ENCODE measurements around the gene UBXN7. TPM values are rescaled to one million over a fixed set of nuclear protein-coding genes. Genes with fewer than 3 reads are reported as not detected.

UBXN7 gene
- total RNA-seq, 1 experiment from 2014 or later: 99.6 TPM

- H3K27me3 Mint-ChIP-seq (ENCODE audit: low read depth): no peaks in the 10 kb centered on the region; the same call in 1 of the 2 replicates
- no peak for DNase-seq (ENCODE audit: low spot score)
- H3K4me3 Mint-ChIP-seq: no peak overlapping the region
- POLR2A ChIA-PET: no interaction called here
- H3K4me1 Mint-ChIP-seq: no peaks in the 10 kb centered on the region
- no peaks in the 10 kb centered on the region for H3K36me3 Mint-ChIP-seq
- TF ChIP-seq ZNF423 (CRISPR knock-in tag; IDR thresholded peaks at IDR 0.05): no peak
- no peak for TF ChIP-seq PRDM15 (CRISPR knock-in tag; IDR thresholded peaks at IDR 0.05)
- TF ChIP-seq ZNF281 (CRISPR knock-in tag; IDR thresholded peaks at IDR 0.05): no peak
- TF ChIP-seq ZNF232 (CRISPR knock-in tag; IDR thresholded peaks at IDR 0.05): no peak
- no peak for TF ChIP-seq GRHL2 (CRISPR knock-in tag; IDR thresholded peaks at IDR 0.05; ENCODE audit: insufficient replicate concordance, severe bottlenecking)
- no peak for TF ChIP-seq TEAD1 (CRISPR knock-in tag; IDR thresholded peaks at IDR 0.05)
- no peak for TF ChIP-seq AFF4 (CRISPR knock-in tag; IDR thresholded peaks at IDR 0.05; ENCODE audit: borderline replicate concordance)
- TF ChIP-seq RORB (CRISPR knock-in tag; IDR thresholded peaks at IDR 0.05): no peak
- no peak for TF ChIP-seq NR1H2 (CRISPR knock-in tag; IDR thresholded peaks at IDR 0.05)
- TF ChIP-seq EMX1 (CRISPR knock-in tag; IDR thresholded peaks at IDR 0.05): no peak
- ATAC-seq: no peak
- H3K9me3 Mint-ChIP-seq: no peaks in the 10 kb centered on the region
- no peak overlapping the region for H3K27ac Mint-ChIP-seq
- CTCF ChIA-PET: no interaction called here
These were observed 96.7 kb downstream of the UBXN7 start for GRCh38 chr3:196335503-196335948.

GRCh38 chr3:196334982-196335381 lies 97.2 kb downstream of the UBXN7 start:
- ATAC-seq: no peak
- no peaks in the 10 kb centered on the region for H3K4me1 Mint-ChIP-seq
- H3K27me3 Mint-ChIP-seq (ENCODE audit: low read depth): no peaks in the 10 kb centered on the region; the same call in 1 of the 2 replicates
- H3K9me3 Mint-ChIP-seq: no peaks in the 10 kb centered on the region
- no peak overlapping the region for H3K27ac Mint-ChIP-seq
- no peaks in the 10 kb centered on the region for H3K36me3 Mint-ChIP-seq
- no peak for DNase-seq (ENCODE audit: low spot score)
- H3K4me3 Mint-ChIP-seq: no peak overlapping the region
- ChIA-PET CTCF (no interaction called here), POLR2A (no interaction called here)
- TF ChIP-seq CBFB (CRISPR knock-in tag; IDR thresholded peaks at IDR 0.05; ENCODE audit: low read depth) (no peak), ESRRA (CRISPR knock-in tag; IDR thresholded peaks at IDR 0.05; ENCODE audit: borderline replicate concordance) (no peak), MXD4 (CRISPR knock-in tag; IDR thresholded peaks at IDR 0.05; ENCODE audit: borderline replicate concordance) (no peak), ZNF425 (CRISPR knock-in tag; conservative IDR thresholded peaks at IDR 0.05) (no peak)
